Lung (tissue), 12 donors: Measurements from ENCODE around the gene STUB1. TPM values are rescaled to one million over a fixed set of nuclear protein-coding genes. Genes with fewer than 3 reads are reported as not detected.
A peak's percentile ranks its signal among the peaks of the same experiment; 100 is the strongest.

ENCODE experiments used
- ATAC-seq: fragments of 200-7000 bp; cut with Tn5 transposase; one replicate; pipeline ENCODE4 v1.9.1; 2020; ENCODE audit warnings: moderate number of reproducible peaks; ENCODE audit not compliant: insufficient read depth, low FRiP score
- DNase-seq, 3 donors: peaks; one replicate each; pipeline ENCODE4 v3.0.0-alpha.2; 2013 to 2017
- H3K27ac ChIP-seq, 2 donors: one replicate each; pipeline ENCODE4 v1.5.1; 2013; ENCODE audit warnings: mild to moderate bottlenecking in 2 of 2, moderate library complexity in 2 of 2, control low read depth in 1 of 2, inconsistent platforms in 1 of 2, low read depth in 1 of 2, low read length in 1 of 2
- H3K27me3 ChIP-seq, 3 donors: one replicate each; pipeline ENCODE4 v1.5.1; 2013; ENCODE audit warnings: low read length in 2 of 3; ENCODE audit not compliant: control insufficient read depth in 3 of 3, insufficient read depth in 3 of 3
- H3K36me3 ChIP-seq, 4 donors: one replicate each; pipeline ENCODE4 v1.5.1; 2013; ENCODE audit warnings: low read length in 4 of 4, mild to moderate bottlenecking in 1 of 4, moderate library complexity in 1 of 4; ENCODE audit not compliant: control insufficient read depth in 4 of 4, insufficient read depth in 4 of 4
- H3K4me1 ChIP-seq, 5 donors: one replicate each; pipeline ENCODE4 v1.5.1; 2013; ENCODE audit warnings: low read length in 5 of 5, mild to moderate bottlenecking in 2 of 5, moderate library complexity in 1 of 5; ENCODE audit not compliant: control insufficient read depth in 5 of 5, insufficient read depth in 5 of 5
- H3K4me3 ChIP-seq: one replicate; pipeline ENCODE4 v1.5.1; 2013; ENCODE audit warnings: mild to moderate bottlenecking, control low read depth, moderate library complexity
- H3K9ac ChIP-seq, 2 donors: one replicate each; pipeline ENCODE4 v1.5.1; 2013; ENCODE audit warnings: low read length in 2 of 2, control low read depth in 1 of 2; ENCODE audit not compliant: insufficient read depth in 1 of 2
- H3K9me3 ChIP-seq, 4 donors: one replicate each; pipeline ENCODE4 v1.5.1; 2013; ENCODE audit warnings: low read length in 3 of 4, mild to moderate bottlenecking in 1 of 4, moderate library complexity in 1 of 4; ENCODE audit not compliant: control insufficient read depth in 4 of 4, insufficient read depth in 3 of 4
- CTCF ChIP-seq: IDR thresholded peaks from 2 replicates; pipeline ENCODE4 v1.5.1; 2012; ENCODE audit warnings: mild to moderate bottlenecking; ENCODE audit errors: control extremely low read depth, extremely low read depth
- WGBS, 2 donors: extraction: QIAGEN DNeasy Blood & Tissue Kit; methylation state at CpG; one replicate each; pipeline ENCODE4 v1.1.7; 2013; 5-methylcytosine and 5-hydroxymethylcytosine counted together
- polyA plus RNA-seq, 2 donors: library from polyadenylated mRNA; stranded (reverse); fragments of 200-250 nt; gene quantifications; one replicate each; pipeline ENCODE4 v1.2.1, GENCODE V29; 2013
- total RNA-seq, 2 donors: library from RNA; depleted of rRNA in 1 of 2; stranded (reverse); fragments of >200 nt in 1 of 2; gene quantifications; one replicate each; pipeline ENCODE4 v1.2.1, GENCODE V29; 2014 to 2021
- donor health status: control.
- donor health status: control.
- donor health status: Bipolar disorder and iron deficiency.
- donor health status: healthy.
- donor health status: DM: yes; HTN: yes; CAD: no.

Gene STUB1
- total and polyA plus RNA-seq, 4 donors = 58.8 to 131 (median 122) TPM

GRCh38 chr16:716200-716568 lies 36.0 kb downstream of the STUB1 start:
- Histone ChIP-seq H3K4me3 (peak overlapping the region; percentile 7), H3K9ac (no peak overlapping the region), H3K27ac (no peak overlapping the region)

GRCh38 chr16:716768-717325 lies 36.6 kb downstream of the STUB1 start:
- H3K36me3 ChIP-seq = no peaks in the 10 kb centered on the region
- no peak overlapping the region for H3K4me3 ChIP-seq
- no peak overlapping the region for H3K27ac ChIP-seq
- H3K27me3 ChIP-seq = peaks cover 0 to 9% (median 0%) of the 10 kb centered on the region in 3 donors
- H3K9me3 ChIP-seq = no peaks in the 10 kb centered on the region
- TF ChIP-seq CTCF = no peak
- DNase-seq (no peak), ATAC-seq (no peak)
- no peak overlapping the region for H3K9ac ChIP-seq
- H3K4me1 ChIP-seq = peaks cover 0 to 30% (median 13%) of the 10 kb centered on the region in 5 donors
- WGBS, 2 donors = 89 to 91% methylated on average over 29 of the region's 29 CpGs

More at GRCh38 chr16:716200-716568, 36.0 kb downstream of the STUB1 start:
- 24 to 39% methylated on average over 8 to 12 of the region's 12 CpGs for WGBS, 2 donors
- Histone ChIP-seq H3K9me3 (no peaks in the 10 kb centered on the region), H3K36me3 (no peaks in the 10 kb centered on the region), H3K27me3 (peaks cover 0 to 9% (median 0%) of the 10 kb centered on the region in 3 donors), H3K4me1 (peaks cover 0 to 26% (median 13%) of the 10 kb centered on the region in 5 donors)
- no peak for ATAC-seq
- TF ChIP-seq CTCF = no peak
- peak; percentile 64 to 74 (median 72) for DNase-seq

- WGBS, 2 donors = 77 to 84% methylated on average over 32 of the region's 32 CpGs
- Histone ChIP-seq H3K4me3 (no peak overlapping the region), H3K27ac (no peak overlapping the region), H3K9ac (no peak overlapping the region), H3K9me3 (no peaks in the 10 kb centered on the region), H3K4me1 (peaks cover 0 to 30% (median 13%) of the 10 kb centered on the region in 5 donors), H3K36me3 (no peaks in the 10 kb centered on the region), H3K27me3 (peaks cover 0 to 9% (median 0%) of the 10 kb centered on the region in 3 donors)
- ATAC-seq = no peak
- no peak for DNase-seq
- TF ChIP-seq CTCF = no peak
Observed at GRCh38 chr16:717450-718245, 37.4 kb downstream of the STUB1 start.
